ENCODE data around the gene ABLIM2. TPM values are rescaled to one million over a fixed set of nuclear protein-coding genes. Genes with fewer than 3 reads are reported as not detected.
A peak's percentile ranks its signal among the peaks of the same experiment; 100 is the strongest.

Gene ABLIM2
- total and polyA plus RNA-seq, 5 donors from 2014 or later: 0.88 to 2.0 (median 1.2) TPM

DNA sequence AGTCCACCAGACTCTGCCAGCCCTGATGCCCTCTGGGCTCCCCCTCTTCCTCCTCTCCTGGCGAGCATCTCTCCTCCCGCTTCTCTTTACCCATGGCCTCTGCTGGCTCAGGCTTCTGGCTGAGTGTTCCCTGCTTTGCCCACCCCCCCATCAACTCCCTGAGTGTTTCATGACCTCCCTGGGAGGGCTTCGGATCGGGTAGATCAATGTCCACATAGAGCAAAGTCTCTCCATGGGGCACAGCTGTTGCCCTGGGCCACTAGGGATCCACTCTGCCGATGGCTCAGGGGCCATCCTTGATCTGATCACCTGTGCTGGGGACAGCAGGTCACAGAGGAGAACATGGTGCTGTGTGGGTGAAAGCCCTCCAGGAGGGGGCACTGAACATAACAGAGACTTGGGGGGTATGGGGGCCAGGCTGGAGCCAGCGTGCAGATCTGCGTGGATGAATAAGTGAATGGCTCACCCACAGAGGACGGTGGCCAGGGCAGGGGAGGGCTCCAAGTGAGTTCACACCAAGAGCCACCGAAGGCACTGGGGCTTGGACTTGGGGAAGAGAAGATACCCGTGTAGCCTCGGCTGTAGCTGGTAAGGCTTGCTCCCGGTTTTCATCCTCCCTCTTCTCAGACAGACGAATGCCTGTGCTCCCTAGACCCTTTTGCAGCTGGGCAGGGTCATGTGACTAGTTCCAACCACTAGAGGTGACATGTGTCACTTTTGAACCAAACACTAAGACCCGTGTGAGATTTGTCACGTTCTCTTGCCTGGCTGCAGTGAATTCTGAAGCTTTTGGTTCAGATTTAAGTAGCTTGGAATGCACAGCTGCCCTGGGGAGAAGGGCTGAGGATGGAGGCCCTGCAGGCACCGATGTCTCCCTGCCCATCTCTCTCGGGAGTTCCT lies 195.8 kb downstream of the ABLIM2 start:
- H3K27ac Mint-ChIP-seq: peak overlapping the region in 2 of 3 donors; percentile 25 to 49
- no peaks in the 10 kb centered on the region for H3K36me3 Mint-ChIP-seq
- no peak for ATAC-seq (ENCODE audit: low read depth in 2 of 2)
- no peaks in the 10 kb centered on the region for H3K36me3 ChIP-seq (ENCODE audit: control insufficient read depth, insufficient read depth, low read length)
- no peak for DNase-seq
- no peaks in the 10 kb centered on the region for H3K27me3 ChIP-seq (ENCODE audit: control insufficient read depth, insufficient read depth, low read length)
- H3K9me3 Mint-ChIP-seq: no peaks in the 10 kb centered on the region
- H3K4me1 Mint-ChIP-seq: peaks cover 3 to 25% (median 7%) of the 10 kb centered on the region in 4 donors
- H3K4me3 ChIP-seq (ENCODE audit: low read depth, low read length): no peak overlapping the region
- H3K27ac ChIP-seq (ENCODE audit: insufficient read depth, low read length, poor library complexity, severe bottlenecking): no peak overlapping the region
- H3K4me1 ChIP-seq (ENCODE audit: control insufficient read depth, insufficient read depth, low read length, poor library complexity, severe bottlenecking): peaks cover 5% of the 10 kb centered on the region
- H3K27me3 Mint-ChIP-seq: peaks cover 5% of the 10 kb centered on the region
- no peaks in the 10 kb centered on the region for H3K9me3 ChIP-seq (ENCODE audit: control insufficient read depth in 2 of 2, low read length in 2 of 2)
- H3K4me3 Mint-ChIP-seq: no peak overlapping the region

- Mint-ChIP-seq H3K27ac (peak overlapping the region in 2 of 3 donors; percentile 26 to 62), H3K36me3 (no peaks in the 10 kb centered on the region), H3K9me3 (no peaks in the 10 kb centered on the region), H3K27me3 (peaks cover 5% of the 10 kb centered on the region), H3K4me3 (peak overlapping the region in 2 of 4 donors; percentile 7 to 21), H3K4me1 (peaks cover 3 to 25% (median 7%) of the 10 kb centered on the region in 4 donors)
- DNase-seq (no peak), ATAC-seq (ENCODE audit: low read depth in 2 of 2) (no peak)
- H3K27me3 ChIP-seq (ENCODE audit: control insufficient read depth, insufficient read depth, low read length): no peaks in the 10 kb centered on the region
- no peak overlapping the region for H3K27ac ChIP-seq (ENCODE audit: insufficient read depth, low read length, poor library complexity, severe bottlenecking)
- H3K4me3 ChIP-seq (ENCODE audit: low read depth, low read length): peak overlapping the region; percentile 15
- H3K4me1 ChIP-seq (ENCODE audit: control insufficient read depth, insufficient read depth, low read length, poor library complexity, severe bottlenecking): peaks cover 5% of the 10 kb centered on the region
- H3K9me3 ChIP-seq (ENCODE audit: control insufficient read depth in 2 of 2, low read length in 2 of 2): no peaks in the 10 kb centered on the region
- H3K36me3 ChIP-seq (ENCODE audit: control insufficient read depth, insufficient read depth, low read length): no peaks in the 10 kb centered on the region
Observed at GRCh38 chr4:7960790-7961655, 197.6 kb downstream of the ABLIM2 start.

- H3K27me3 Mint-ChIP-seq: peaks cover 1% of the 10 kb centered on the region
- Histone ChIP-seq H3K4me3 (ENCODE audit: low read depth, low read length) (no peak overlapping the region), H3K27me3 (ENCODE audit: control insufficient read depth, insufficient read depth, low read length) (no peaks in the 10 kb centered on the region), H3K9me3 (ENCODE audit: control insufficient read depth in 2 of 2, low read length in 2 of 2) (no peaks in the 10 kb centered on the region), H3K36me3 (ENCODE audit: control insufficient read depth, insufficient read depth, low read length) (no peaks in the 10 kb centered on the region), H3K4me1 (ENCODE audit: control insufficient read depth, insufficient read depth, low read length, poor library complexity, severe bottlenecking) (peaks cover 5% of the 10 kb centered on the region), H3K27ac (ENCODE audit: insufficient read depth, low read length, poor library complexity, severe bottlenecking) (no peak overlapping the region)
- H3K4me1 Mint-ChIP-seq: peaks cover under 1 to 23% (median 4%) of the 10 kb centered on the region in 4 donors
- H3K36me3 Mint-ChIP-seq: no peaks in the 10 kb centered on the region
- H3K27ac Mint-ChIP-seq: no peak overlapping the region
- DNase-seq: no peak
- no peak overlapping the region for H3K4me3 Mint-ChIP-seq
- no peaks in the 10 kb centered on the region for H3K9me3 Mint-ChIP-seq
- peak in 1 of 2 donors; percentile 12 for ATAC-seq (ENCODE audit: low read depth in 2 of 2)
Observed at GRCh38 chr4:7960017-7960789, 198.4 kb downstream of the ABLIM2 start.

DNA sequence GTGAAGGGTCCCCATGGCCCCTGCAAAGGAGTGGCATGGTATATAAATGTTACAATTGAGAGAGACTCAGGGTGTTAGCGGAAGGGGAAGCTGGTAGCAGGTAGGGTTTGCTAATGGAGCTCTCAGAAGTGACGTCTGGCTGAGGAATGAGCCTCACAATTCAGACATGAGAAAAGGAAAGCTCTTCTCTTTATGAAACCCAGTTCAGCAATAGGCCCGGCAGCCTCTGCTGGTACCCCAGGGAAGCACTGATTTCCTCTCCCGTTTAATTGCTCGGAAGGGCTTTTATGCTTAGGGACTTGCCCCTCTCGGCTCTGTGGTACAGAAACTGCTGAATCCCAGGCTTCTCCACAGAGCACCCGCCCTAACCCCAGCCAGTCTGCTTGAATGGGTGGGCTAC lies 199.5 kb downstream of the ABLIM2 start:
- no peaks in the 10 kb centered on the region for H3K36me3 Mint-ChIP-seq
- Histone ChIP-seq H3K4me1 (ENCODE audit: control insufficient read depth, insufficient read depth, low read length, poor library complexity, severe bottlenecking) (no peaks in the 10 kb centered on the region), H3K9me3 (ENCODE audit: control insufficient read depth in 2 of 2, low read length in 2 of 2) (peaks cover 0 to 4% of the 10 kb centered on the region in 2 experiments), H3K27me3 (ENCODE audit: control insufficient read depth, insufficient read depth, low read length) (no peaks in the 10 kb centered on the region), H3K36me3 (ENCODE audit: control insufficient read depth, insufficient read depth, low read length) (no peaks in the 10 kb centered on the region), H3K27ac (ENCODE audit: insufficient read depth, low read length, poor library complexity, severe bottlenecking) (no peak overlapping the region), H3K4me3 (ENCODE audit: low read depth, low read length) (no peak overlapping the region)
- H3K4me3 Mint-ChIP-seq: no peak overlapping the region
- H3K9me3 Mint-ChIP-seq: no peaks in the 10 kb centered on the region
- no peaks in the 10 kb centered on the region for H3K27me3 Mint-ChIP-seq
- no peak overlapping the region for H3K27ac Mint-ChIP-seq
- DNase-seq: no peak
- H3K4me1 Mint-ChIP-seq: peaks cover 0 to 13% (median 4%) of the 10 kb centered on the region in 4 donors
- ATAC-seq (ENCODE audit: low read depth in 2 of 2): no peak

GRCh38 chr4:7956934-7957656 lies 201.5 kb downstream of the ABLIM2 start:
- DNase-seq: no peak
- H3K4me3 Mint-ChIP-seq: no peak overlapping the region
- Histone ChIP-seq H3K4me3 (ENCODE audit: low read depth, low read length) (no peak overlapping the region), H3K36me3 (ENCODE audit: control insufficient read depth, insufficient read depth, low read length) (no peaks in the 10 kb centered on the region), H3K27me3 (ENCODE audit: control insufficient read depth, insufficient read depth, low read length) (no peaks in the 10 kb centered on the region), H3K27ac (ENCODE audit: insufficient read depth, low read length, poor library complexity, severe bottlenecking) (no peak overlapping the region), H3K4me1 (ENCODE audit: control insufficient read depth, insufficient read depth, low read length, poor library complexity, severe bottlenecking) (no peaks in the 10 kb centered on the region), H3K9me3 (ENCODE audit: control insufficient read depth in 2 of 2, low read length in 2 of 2) (peaks cover 0 to 5% of the 10 kb centered on the region in 2 experiments)
- H3K27me3 Mint-ChIP-seq: no peaks in the 10 kb centered on the region
- H3K36me3 Mint-ChIP-seq: peaks cover 4% of the 10 kb centered on the region
- H3K4me1 Mint-ChIP-seq: peaks cover 0 to 6% (median 4%) of the 10 kb centered on the region in 4 donors
- no peak for ATAC-seq (ENCODE audit: low read depth in 2 of 2)
- no peak overlapping the region for H3K27ac Mint-ChIP-seq
- peaks cover 0 to 1% (median 0%) of the 10 kb centered on the region in 7 donors for H3K9me3 Mint-ChIP-seq

DNA sequence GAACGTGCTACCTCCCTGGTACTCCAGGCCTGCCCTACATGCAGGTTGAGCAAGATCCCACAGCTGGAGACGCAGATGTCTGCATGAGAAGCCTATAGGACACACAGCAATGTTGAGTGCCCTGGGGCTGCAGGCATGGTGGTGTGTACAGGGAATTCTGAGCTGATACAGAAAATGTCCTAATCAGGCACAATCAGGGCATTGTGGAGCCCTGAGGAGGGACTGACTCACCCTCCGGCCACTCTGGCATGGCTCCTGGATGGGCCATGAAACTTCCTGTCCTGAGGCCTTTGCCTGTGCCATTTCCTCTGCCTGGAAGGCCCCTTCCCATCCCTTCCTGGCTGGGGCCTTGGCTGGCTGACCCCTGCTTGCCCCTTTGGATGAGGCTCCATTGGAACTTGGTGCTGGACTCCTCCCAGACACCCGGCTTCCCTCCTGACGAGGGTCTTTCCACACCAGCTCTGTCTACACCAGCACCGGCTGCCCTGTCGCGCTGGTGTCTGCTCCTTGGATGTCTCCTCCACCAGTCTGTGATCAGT lies 202.3 kb downstream of the ABLIM2 start:
- Mint-ChIP-seq H3K4me3 (no peak overlapping the region), H3K4me1 (peaks cover 0 to 6% (median 4%) of the 10 kb centered on the region in 4 donors), H3K36me3 (peaks cover 4% of the 10 kb centered on the region), H3K27me3 (no peaks in the 10 kb centered on the region), H3K27ac (no peak overlapping the region), H3K9me3 (peaks cover 0 to 1% (median 0%) of the 10 kb centered on the region in 7 donors)
- Histone ChIP-seq H3K9me3 (ENCODE audit: control insufficient read depth in 2 of 2, low read length in 2 of 2) (peaks cover 0 to 5% of the 10 kb centered on the region in 2 experiments), H3K36me3 (ENCODE audit: control insufficient read depth, insufficient read depth, low read length) (no peaks in the 10 kb centered on the region), H3K27me3 (ENCODE audit: control insufficient read depth, insufficient read depth, low read length) (no peaks in the 10 kb centered on the region), H3K27ac (ENCODE audit: insufficient read depth, low read length, poor library complexity, severe bottlenecking) (no peak overlapping the region), H3K4me1 (ENCODE audit: control insufficient read depth, insufficient read depth, low read length, poor library complexity, severe bottlenecking) (no peaks in the 10 kb centered on the region), H3K4me3 (ENCODE audit: low read depth, low read length) (no peak overlapping the region)
- ATAC-seq (ENCODE audit: low read depth in 2 of 2) (no peak), DNase-seq (no peak)

Data from CD4-positive, CD25-positive, alpha-beta regulatory T cell (primary cell).